ENCODE results near the gene RAB5A.
"Not testable (repeated sequence)": the region's sequence is repeated elsewhere in the genome, so short reads cannot be mapped to it uniquely, and the experiment has no call there.

The RAB5A gene

GRCh38 chr3:19967208-19967607 is 20.3 kb downstream of the RAB5A start:
- H3K27ac ChIP-seq: no peak overlapping the region
- no peak for TF ChIP-seq ZFX (IDR thresholded peaks at IDR 0.05; ENCODE audit: borderline replicate concordance)
- TF ChIP-seq CTCF (IDR thresholded peaks at IDR 0.05): no peak

GRCh38 chr3:19967812-19968211 is 20.9 kb downstream of the RAB5A start:
- no peak overlapping the region for H3K27ac ChIP-seq
- TF ChIP-seq CTCF (IDR thresholded peaks at IDR 0.05) (no peak), ZFX (IDR thresholded peaks at IDR 0.05; ENCODE audit: borderline replicate concordance) (no peak)

GRCh38 chr3:19970327-19970726 is 23.4 kb downstream of the RAB5A start:
- TF ChIP-seq ZFX (IDR thresholded peaks at IDR 0.05; ENCODE audit: borderline replicate concordance) (no peak), CTCF (IDR thresholded peaks at IDR 0.05) (no peak)
- no peak overlapping the region for H3K27ac ChIP-seq

- peak overlapping the region; percentile 10; the same call in 1 of the 2 replicates for H3K27ac ChIP-seq
- TF ChIP-seq CTCF (IDR thresholded peaks at IDR 0.05) (no peak), ZFX (IDR thresholded peaks at IDR 0.05; ENCODE audit: borderline replicate concordance) (no peak)
These were observed 25.2 kb downstream of the RAB5A start for GRCh38 chr3:19972054-19972453.

- not testable (repeated sequence) for H3K27ac ChIP-seq
These were observed 42.0 kb downstream of the RAB5A start for GRCh38 chr3:19988904-19989303.

GRCh38 chr3:19994796-19995195 is 47.9 kb downstream of the RAB5A start:
- no peak overlapping the region for H3K27ac ChIP-seq
- TF ChIP-seq CTCF (IDR thresholded peaks at IDR 0.05) (no peak), ZFX (IDR thresholded peaks at IDR 0.05; ENCODE audit: borderline replicate concordance) (no peak)

GRCh38 chr3:19997502-19997901 is 50.6 kb downstream of the RAB5A start:
- H3K27ac ChIP-seq: no peak overlapping the region

More at GRCh38 chr3:19997502-19997901, 50.6 kb downstream of the RAB5A start:
- no peak for TF ChIP-seq ZFX (IDR thresholded peaks at IDR 0.05; ENCODE audit: borderline replicate concordance)
- no peak for TF ChIP-seq CTCF (IDR thresholded peaks at IDR 0.05)

Measured in 22Rv1 (cell line).